ENCODE measurements around the gene DCXR. TPM values are rescaled to one million over a fixed set of nuclear protein-coding genes. Genes with fewer than 3 reads are reported as not detected.

DCXR gene
- total RNA-seq, 1 experiment from 2014 or later = 135 TPM

DNA sequence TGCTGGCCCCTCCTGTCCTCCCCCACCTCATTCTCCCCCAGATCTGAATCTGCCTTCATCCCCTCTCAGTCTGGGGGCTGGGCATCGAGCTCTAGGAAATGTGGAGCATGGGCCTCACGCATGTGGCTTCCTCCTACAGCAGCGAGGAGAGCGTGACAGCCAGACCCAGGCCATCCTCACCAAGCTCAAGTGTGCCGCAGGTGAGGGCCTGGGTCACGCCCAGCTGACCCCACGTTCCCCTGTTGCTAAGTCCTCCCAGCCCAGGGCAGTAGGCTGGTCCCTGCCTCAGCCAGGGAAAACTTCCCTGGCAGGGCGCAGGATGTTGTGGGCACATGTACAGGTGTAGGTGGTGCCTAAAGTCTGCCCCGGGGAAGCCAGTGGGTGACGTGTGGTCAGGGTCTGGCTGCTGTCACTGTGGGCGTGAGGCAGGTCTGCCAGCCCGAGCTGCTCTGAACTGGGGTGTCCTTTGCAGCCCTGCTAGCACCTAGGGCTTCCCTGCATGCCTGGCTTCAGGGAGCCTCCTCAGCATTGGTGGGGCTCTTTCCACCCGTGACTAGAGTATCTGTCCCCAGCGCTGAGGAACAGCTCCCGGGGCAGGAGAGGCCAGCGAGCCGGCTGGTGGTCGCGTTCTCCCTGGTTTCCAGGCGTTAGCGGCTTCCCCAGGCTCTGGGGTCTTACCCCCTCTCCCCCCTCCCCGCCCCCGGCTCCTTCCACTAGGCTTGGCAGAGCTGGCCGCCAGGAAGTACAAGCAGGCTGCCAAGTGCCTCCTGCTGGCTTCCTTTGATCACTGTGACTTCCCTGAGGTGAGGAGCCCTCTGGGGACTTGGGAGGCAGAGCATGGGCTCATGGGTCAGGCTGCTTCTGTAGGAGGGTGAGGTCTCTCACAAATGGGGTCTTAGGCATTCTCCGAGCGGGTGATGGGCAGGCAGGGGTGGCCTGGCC, 17.8 kb upstream of the DCXR start:
- ATAC-seq (no peak), DNase-seq (no peak)
- Histone ChIP-seq H3K4me1 (ENCODE audit: insufficient read depth, low read length) (peaks cover 8% of the 10 kb centered on the region; the same call in 1 of the 2 replicates), H4K20me1 (ENCODE audit: low read length) (no peaks in the 10 kb centered on the region), H3F3A (ENCODE audit: low read length, unreplicated experiment) (no peaks in the 10 kb centered on the region), H3K27me3 (ENCODE audit: low read length) (no peaks in the 10 kb centered on the region), H3K27ac (ENCODE audit: low read length) (no peak overlapping the region), H3K9me2 (replicated peaks; ENCODE audit: low read length) (no peaks in the 10 kb centered on the region), H3K79me2 (ENCODE audit: low read length) (peaks cover 28% of the 10 kb centered on the region), H3K9ac (ENCODE audit: low read length) (no peak overlapping the region), H2AFZ (ENCODE audit: low read length) (no peak overlapping the region), H3K9me3 (ENCODE audit: low read length) (no peaks in the 10 kb centered on the region), H3K4me2 (ENCODE audit: low read length) (no peak overlapping the region), H3K36me3 (ENCODE audit: low read depth, low read length) (peaks cover 38% of the 10 kb centered on the region), H3K4me3 (ENCODE audit: low read length) (no peak overlapping the region)
- intact Hi-C loops (cut with micrococcal nuclease) = no loop called here
- TF ChIP-seq EZH2 (IDR thresholded peaks at IDR 0.05; ENCODE audit: low read length, unreplicated experiment) (no peak), EZH2phosphoT487 (IDR thresholded peaks at IDR 0.05; ENCODE audit: borderline replicate concordance, low read length) (no peak)
- TF ChIP-seq, protein P1, sequence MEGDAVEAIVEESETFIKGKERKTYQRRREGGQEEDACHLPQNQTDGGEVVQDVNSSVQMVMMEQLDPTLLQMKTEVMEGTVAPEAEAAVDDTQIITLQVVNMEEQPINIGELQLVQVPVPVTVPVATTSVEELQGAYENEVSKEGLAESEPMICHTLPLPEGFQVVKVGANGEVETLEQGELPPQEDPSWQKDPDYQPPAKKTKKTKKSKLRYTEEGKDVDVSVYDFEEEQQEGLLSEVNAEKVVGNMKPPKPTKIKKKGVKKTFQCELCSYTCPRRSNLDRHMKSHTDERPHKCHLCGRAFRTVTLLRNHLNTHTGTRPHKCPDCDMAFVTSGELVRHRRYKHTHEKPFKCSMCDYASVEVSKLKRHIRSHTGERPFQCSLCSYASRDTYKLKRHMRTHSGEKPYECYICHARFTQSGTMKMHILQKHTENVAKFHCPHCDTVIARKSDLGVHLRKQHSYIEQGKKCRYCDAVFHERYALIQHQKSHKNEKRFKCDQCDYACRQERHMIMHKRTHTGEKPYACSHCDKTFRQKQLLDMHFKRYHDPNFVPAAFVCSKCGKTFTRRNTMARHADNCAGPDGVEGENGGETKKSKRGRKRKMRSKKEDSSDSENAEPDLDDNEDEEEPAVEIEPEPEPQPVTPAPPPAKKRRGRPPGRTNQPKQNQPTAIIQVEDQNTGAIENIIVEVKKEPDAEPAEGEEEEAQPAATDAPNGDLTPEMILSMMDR (conservative IDR thresholded peaks at IDR 0.05; ENCODE audit: low read depth, low read length) = no peak
- ChIA-PET CTCF (interaction anchor here (0.6 kb wide), 2 partner anchors 33 to 99 kb away, joined by 3 to 4 read pairs; partner anchors contain the start of gene CENPX), POLR2A (ENCODE audit: unreplicated experiment) (no interaction called here)
- no TSS peak for BruUV-seq (replicated peaks)

DNA sequence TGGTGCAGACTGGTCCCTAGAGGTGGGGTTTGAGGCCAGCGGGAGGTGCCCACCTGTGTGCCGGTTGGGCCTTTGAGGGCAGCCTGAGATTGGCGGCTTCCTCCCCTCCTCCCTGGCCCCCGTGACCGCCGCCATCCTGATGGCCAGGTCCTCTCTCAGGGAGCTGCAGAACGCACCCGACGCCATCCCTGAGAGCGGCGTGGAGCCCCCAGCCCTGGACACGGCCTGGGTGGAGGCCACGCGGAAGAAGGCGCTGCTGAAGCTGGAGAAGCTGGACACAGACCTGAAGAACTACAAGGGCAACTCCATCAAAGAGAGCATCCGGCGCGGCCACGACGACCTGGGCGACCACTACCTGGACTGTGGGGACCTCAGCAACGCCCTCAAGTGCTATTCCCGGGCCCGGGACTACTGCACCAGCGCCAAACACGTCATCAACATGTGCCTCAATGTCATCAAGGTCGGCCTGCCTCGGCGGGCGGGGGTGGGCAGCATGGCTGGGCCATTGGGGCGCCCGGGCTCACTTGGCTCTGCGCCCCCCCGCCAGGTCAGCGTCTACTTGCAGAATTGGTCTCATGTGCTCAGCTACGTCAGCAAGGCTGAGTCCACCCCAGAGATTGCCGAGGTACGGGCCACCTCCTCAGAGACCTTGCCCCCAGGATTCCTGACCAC, 17.0 kb upstream of the DCXR start:
- ChIA-PET POLR2A (ENCODE audit: unreplicated experiment) (no interaction called here), CTCF (no interaction called here)
- no peak overlapping the region for H2AFZ ChIP-seq (ENCODE audit: low read length)
- H3F3A ChIP-seq (ENCODE audit: low read length, unreplicated experiment) = no peaks in the 10 kb centered on the region
- intact Hi-C loops (cut with micrococcal nuclease) = no loop called here
- no peak overlapping the region for H3K4me2 ChIP-seq (ENCODE audit: low read length)
- H3K36me3 ChIP-seq (ENCODE audit: low read depth, low read length) = peaks cover 31% of the 10 kb centered on the region
- no peaks in the 10 kb centered on the region for H3K9me3 ChIP-seq (ENCODE audit: low read length)
- no peak for ATAC-seq
- H3K27ac ChIP-seq (ENCODE audit: low read length) = no peak overlapping the region
- no peaks in the 10 kb centered on the region for H3K9me2 ChIP-seq (replicated peaks; ENCODE audit: low read length)
- DNase-seq = no peak
- H3K79me2 ChIP-seq (ENCODE audit: low read length) = peaks cover 28% of the 10 kb centered on the region
- peaks cover 8% of the 10 kb centered on the region; the same call in 1 of the 2 replicates for H3K4me1 ChIP-seq (ENCODE audit: insufficient read depth, low read length)
- H3K4me3 ChIP-seq (ENCODE audit: low read length) = no peak overlapping the region
- H3K27me3 ChIP-seq (ENCODE audit: low read length) = no peaks in the 10 kb centered on the region
- no TSS peak for BruUV-seq (replicated peaks)
- no peaks in the 10 kb centered on the region for H4K20me1 ChIP-seq (ENCODE audit: low read length)
- no peak for TF ChIP-seq EZH2phosphoT487 (IDR thresholded peaks at IDR 0.05; ENCODE audit: borderline replicate concordance, low read length)
- TF ChIP-seq, protein P1 (conservative IDR thresholded peaks at IDR 0.05; ENCODE audit: low read depth, low read length) = no peak
- no peak for TF ChIP-seq EZH2 (IDR thresholded peaks at IDR 0.05; ENCODE audit: low read length, unreplicated experiment)
- H3K9ac ChIP-seq (ENCODE audit: low read length) = no peak overlapping the region

Measured in PC-3 (cell line).